Activated CD8-positive, alpha-beta T cell treated with anti-CD3 and anti-CD28 coated beads for 36 hours (primary cell): ENCODE measurements around the gene YJU2. TPM values are rescaled to one million over a fixed set of nuclear protein-coding genes. Genes with fewer than 3 reads are reported as not detected.
"Not testable (repeated sequence)": the region's sequence is repeated elsewhere in the genome, so short reads cannot be mapped to it uniquely, and the experiment has no call there.

Source experiments
- ATAC-seq: fragments of 200-7000 bp; cut with Tn5 transposase; one replicate; pipeline ENCODE4 v1.10.0; 2021; ENCODE audit warnings: mild to moderate bottlenecking, moderate library complexity
- CTCF ChIA-PET: fragments of 350-600 bp; sonication (Branson Sonifier 250); formaldehyde crosslinking; loops from one replicate; lab custom pipeline; 2021; ENCODE audit warnings: antibody characterized with exemption; lab: Charles Lee
- POLR2A ChIA-PET: fragments of 350-600 bp; sonication (Branson Sonifier 250); formaldehyde crosslinking; loops from one replicate; lab custom pipeline; 2021; ENCODE audit warnings: antibody characterized with exemption; lab: Charles Lee
- DNase-seq: peaks from one replicate; pipeline ENCODE4 v3.0.0-alpha.2; 2020
- H3K27ac Mint-ChIP-seq: one replicate; pipeline ENCODE4 v1.8.0; 2021; ENCODE audit warnings: mild to moderate bottlenecking, mixed read lengths
- H3K27me3 Mint-ChIP-seq: one replicate; pipeline ENCODE4 v1.8.0; 2021; ENCODE audit warnings: mixed read lengths
- H3K36me3 Mint-ChIP-seq: one replicate; pipeline ENCODE4 v1.8.0; 2021; ENCODE audit warnings: low read depth, mixed read lengths
- H3K4me1 Mint-ChIP-seq: one replicate; pipeline ENCODE4 v1.8.0; 2021; ENCODE audit warnings: low read depth, mixed read lengths
- H3K4me3 Mint-ChIP-seq: one replicate; pipeline ENCODE4 v1.8.0; 2021; ENCODE audit warnings: mild to moderate bottlenecking, moderate library complexity, mixed read lengths
- H3K9me3 Mint-ChIP-seq: one replicate; pipeline ENCODE4 v1.8.0; 2021; ENCODE audit warnings: mixed read lengths
- intact Hi-C: fragments of 100-400 bp; cut with micrococcal nuclease; formaldehyde crosslinking; loops from one replicate; pipeline ENCODE4 v1.10.0; 2022
- total RNA-seq, 2 experiments: library from RNA; stranded (reverse); gene quantifications; one replicate each; pipeline ENCODE4 v1.2.3, GENCODE V29; 2021
- TF ChIP-seq, protein P1 (sequence below): fragments of 200-600 bp; IDR thresholded peaks from one replicate; pipeline ENCODE4 v1.8.0; 2022; ENCODE audit warnings: antibody characterized with exemption, mild to moderate bottlenecking

Gene YJU2
- total RNA-seq, 2 experiments from 2014 or later = 25.5 to 25.8 TPM

GRCh38 chr19:4238831-4239230 lies 8.0 kb upstream of the YJU2 start:
- CTCF ChIA-PET = no interaction called here

GRCh38 chr19:4241824-4242430 lies 5.0 kb upstream of the YJU2 start:
- H3K27ac Mint-ChIP-seq = no peak overlapping the region
- DNase-seq = no peak
- POLR2A ChIA-PET = no interaction called here

More at GRCh38 chr19:4238831-4239230, 8.0 kb upstream of the YJU2 start:
- TF ChIP-seq, protein P1, sequence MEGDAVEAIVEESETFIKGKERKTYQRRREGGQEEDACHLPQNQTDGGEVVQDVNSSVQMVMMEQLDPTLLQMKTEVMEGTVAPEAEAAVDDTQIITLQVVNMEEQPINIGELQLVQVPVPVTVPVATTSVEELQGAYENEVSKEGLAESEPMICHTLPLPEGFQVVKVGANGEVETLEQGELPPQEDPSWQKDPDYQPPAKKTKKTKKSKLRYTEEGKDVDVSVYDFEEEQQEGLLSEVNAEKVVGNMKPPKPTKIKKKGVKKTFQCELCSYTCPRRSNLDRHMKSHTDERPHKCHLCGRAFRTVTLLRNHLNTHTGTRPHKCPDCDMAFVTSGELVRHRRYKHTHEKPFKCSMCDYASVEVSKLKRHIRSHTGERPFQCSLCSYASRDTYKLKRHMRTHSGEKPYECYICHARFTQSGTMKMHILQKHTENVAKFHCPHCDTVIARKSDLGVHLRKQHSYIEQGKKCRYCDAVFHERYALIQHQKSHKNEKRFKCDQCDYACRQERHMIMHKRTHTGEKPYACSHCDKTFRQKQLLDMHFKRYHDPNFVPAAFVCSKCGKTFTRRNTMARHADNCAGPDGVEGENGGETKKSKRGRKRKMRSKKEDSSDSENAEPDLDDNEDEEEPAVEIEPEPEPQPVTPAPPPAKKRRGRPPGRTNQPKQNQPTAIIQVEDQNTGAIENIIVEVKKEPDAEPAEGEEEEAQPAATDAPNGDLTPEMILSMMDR = no peak
- Mint-ChIP-seq H3K36me3 (no peaks in the 10 kb centered on the region), H3K27me3 (peaks cover 2% of the 10 kb centered on the region), H3K4me3 (no peak overlapping the region), H3K27ac (no peak overlapping the region), H3K9me3 (no peaks in the 10 kb centered on the region), H3K4me1 (no peaks in the 10 kb centered on the region)
- POLR2A ChIA-PET = no interaction called here
- no peak for ATAC-seq
- intact Hi-C loops = no loop called here
- no peak for DNase-seq

DNA sequence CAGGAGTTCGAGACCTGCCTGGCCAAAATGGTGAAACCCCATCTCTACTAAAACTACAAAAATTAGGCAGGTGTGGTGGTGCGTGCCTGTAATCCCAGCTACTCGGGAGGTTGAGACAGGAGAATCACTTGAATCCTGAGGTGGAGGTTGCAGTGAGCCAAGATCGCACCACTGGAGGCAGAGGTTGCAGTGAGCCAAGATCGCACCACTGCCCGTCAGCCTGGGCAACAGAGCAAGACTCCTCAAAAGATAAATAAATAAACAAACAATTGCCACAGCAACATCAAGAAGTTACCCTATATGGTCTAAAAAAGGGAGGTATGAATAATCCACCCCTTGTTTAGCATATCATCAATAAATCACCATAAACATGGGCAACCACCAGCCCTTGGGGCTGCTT lies 942 bp upstream of the YJU2 start:
- Mint-ChIP-seq H3K36me3 (peaks cover 21% of the 10 kb centered on the region), H3K4me3 (peak overlapping the region; percentile 83), H3K27ac (peak overlapping the region; percentile 97), H3K4me1 (peaks cover 16% of the 10 kb centered on the region)
- H3K9me3 Mint-ChIP-seq, intact Hi-C loops, H3K27me3 Mint-ChIP-seq, DNase-seq, ATAC-seq: not testable (repeated sequence)
- CTCF ChIA-PET = interaction anchor here (0.6 kb wide), 1 partner anchor 28 kb away, joined by 3 read pairs; no protein-coding TSS in a partner anchor
- POLR2A ChIA-PET = interaction anchor here (0.7 kb wide), 1 partner anchor 15 kb away, joined by 3 read pairs; no protein-coding TSS in a partner anchor

More at GRCh38 chr19:4241824-4242430, 5.0 kb upstream of the YJU2 start:
- Mint-ChIP-seq H3K4me1 (peaks cover 4% of the 10 kb centered on the region), H3K4me3 (no peak overlapping the region), H3K27me3 (no peaks in the 10 kb centered on the region), H3K36me3 (no peaks in the 10 kb centered on the region), H3K9me3 (no peaks in the 10 kb centered on the region)
- intact Hi-C loops = no loop called here
- CTCF ChIA-PET = interaction anchor here (0.7 to 2.0 kb wide), 5 partner anchors 9 to 111 kb away, joined by 3 to 11 read pairs (median 5); no protein-coding TSS in a partner anchor
- TF ChIP-seq, protein P1 = no peak
- no peak for ATAC-seq

- DNase-seq = peak; percentile 25
- H3K36me3 Mint-ChIP-seq = peaks cover 55% of the 10 kb centered on the region
- ChIA-PET POLR2A (interaction anchor here (0.9 kb wide), 1 partner anchor 10 kb away, joined by 4 read pairs; no protein-coding TSS in a partner anchor), CTCF (interaction anchor here (0.8 to 2.0 kb wide), 5 partner anchors 9 to 96 kb away, joined by 3 to 8 read pairs (median 5); partner anchors contain the start of gene YJU2)
- TF ChIP-seq, protein P1 = no peak
- ATAC-seq = peak; percentile 27
- no peaks in the 10 kb centered on the region for H3K9me3 Mint-ChIP-seq
- no peaks in the 10 kb centered on the region for H3K27me3 Mint-ChIP-seq
- H3K4me1 Mint-ChIP-seq = no peaks in the 10 kb centered on the region
- no peak overlapping the region for H3K27ac Mint-ChIP-seq
- H3K4me3 Mint-ChIP-seq = no peak overlapping the region
- intact Hi-C loops = no loop called here
Measured at GRCh38 chr19:4256563-4256962, 9.7 kb downstream of the YJU2 start.

- TF ChIP-seq, protein P1 = no peak
- no peaks in the 10 kb centered on the region for H3K4me1 Mint-ChIP-seq
- no peak overlapping the region for H3K4me3 Mint-ChIP-seq
- DNase-seq = no peak
- no peak overlapping the region for H3K27ac Mint-ChIP-seq
- no peaks in the 10 kb centered on the region for H3K9me3 Mint-ChIP-seq
- H3K36me3 Mint-ChIP-seq = peaks cover 54% of the 10 kb centered on the region
- no peaks in the 10 kb centered on the region for H3K27me3 Mint-ChIP-seq
- ChIA-PET CTCF (interaction anchor here (0.8 to 2.0 kb wide), 5 partner anchors 10 to 95 kb away, joined by 3 to 8 read pairs (median 5); partner anchors contain the start of gene YJU2), POLR2A (interaction anchor here (0.9 kb wide), 1 partner anchor 10 kb away, joined by 4 read pairs; no protein-coding TSS in a partner anchor)
- no peak for ATAC-seq
- intact Hi-C loops = no loop called here
Measured at GRCh38 chr19:4257025-4257424, 10.1 kb downstream of the YJU2 start.
